HepG2 (cell line): Measurements from ENCODE around the gene KLK11. TPM values are rescaled to one million over a fixed set of nuclear protein-coding genes. Genes with fewer than 3 reads are reported as not detected.

Experiments used
- ATAC-seq: fragments of 200-7000 bp; cut with Tn5 transposase; 3 replicates; pipeline ENCODE4 v1.9.1; 2020; ENCODE audit warnings: mild to moderate bottlenecking, moderate library complexity
- BruUV-seq: library from RNA; stranded (reverse); fragments of 400-500 nt; replicated peaks from 2 replicates; lab custom pipeline; 2021; lab: Mats Ljungman, UMichigan
- CTCF ChIA-PET: fragments of 300-600 bp; formaldehyde crosslinking; extraction: SDS; loops from one replicate; lab custom pipeline; 2021; ENCODE audit warnings: low total read pairs, inconsistent platforms, low intra/inter-chr PET ratio; lab: Yijun Ruan, JAX
- POLR2A ChIA-PET: fragments of 350-600 bp; sonication (Branson Sonifier 250); formaldehyde crosslinking; loops from one replicate; lab custom pipeline; 2020; ENCODE audit warnings: antibody characterized with exemption, inconsistent platforms; lab: Yijun Ruan, JAX
- DNase-seq: peaks from one replicate; pipeline ENCODE4 v3.0.0-alpha.2; 2015; ENCODE audit warnings: low spot score
- FAIRE-seq: peaks from 3 replicates; lab custom pipeline; 2011; peaks lifted over from hg19 to GRCh38; lab: Jason Lieb, UNC
- H2AFZ ChIP-seq: one replicate; pipeline ENCODE4 v1.6.1; 2011; ENCODE audit warnings: low read length, inconsistent platforms
- H3K27ac ChIP-seq: fragments of 300-600 bp; 3 replicates; pipeline ENCODE4 v1.8.0; 2011; ENCODE audit warnings: mixed run types, mild to moderate bottlenecking, mixed read lengths, low read length, inconsistent platforms; ENCODE audit not compliant: insufficient read depth; ENCODE audit errors: extremely low read length
- H3K27me3 ChIP-seq, 2 experiments: fragments of 200-600 bp in 1 of 2; 2 replicates in 1 of 2; 3 replicates in 1 of 2; pipeline versions ENCODE4 v1.6.0 to v1.8.0; 2011; ENCODE audit warnings: low read length in 2 of 2, mild to moderate bottlenecking in 2 of 2, moderate library complexity in 2 of 2, inconsistent platforms in 1 of 2; ENCODE audit not compliant: insufficient read depth in 2 of 2, control insufficient read depth in 1 of 2
- H3K36me3 ChIP-seq, 2 experiments: fragments of 200-600 bp in 1 of 2; replicated peaks in 1 of 2; 2 replicates in 1 of 2; 3 replicates in 1 of 2; pipeline versions ENCODE4 v1.5.1 to v1.8.0; 2011; ENCODE audit warnings: low read length in 2 of 2, inconsistent platforms in 1 of 2; ENCODE audit not compliant: insufficient read depth in 2 of 2, control insufficient read depth in 1 of 2
- H3K4me1 ChIP-seq: 2 replicates; pipeline ENCODE4 v1.5.1; 2012; ENCODE audit warnings: low read length, inconsistent platforms; ENCODE audit not compliant: insufficient read depth
- H3K4me2 ChIP-seq: 2 replicates; pipeline ENCODE4 v1.6.0; 2011; ENCODE audit warnings: low read depth, low read length, inconsistent platforms
- H3K4me3 ChIP-seq, 3 experiments: fragments of 200-600 bp in 1 of 3; sonication (generic), shearing (Covaris generic) in 1 of 3; replicated peaks in 1 of 3; 2 replicates each; pipeline ENCODE4 v1.5.1; 2011 to 2016; ENCODE audit warnings: low read length in 3 of 3, inconsistent platforms in 2 of 3, low read depth in 2 of 3, mild to moderate bottlenecking in 2 of 3, control low read depth in 1 of 3, mixed read lengths in 1 of 3; ENCODE audit not compliant: insufficient read depth in 1 of 3
- H3K79me2 ChIP-seq: one replicate; pipeline ENCODE4 v1.6.1; 2011; ENCODE audit warnings: low read length, inconsistent platforms; ENCODE audit not compliant: insufficient read depth
- H3K9ac ChIP-seq: 2 replicates; pipeline ENCODE4 v1.6.0; 2011; ENCODE audit warnings: mild to moderate bottlenecking, low read depth, low read length, inconsistent platforms; ENCODE audit not compliant: insufficient read depth
- H3K9me3 ChIP-seq: 2 replicates; pipeline ENCODE4 v1.5.1; 2012; ENCODE audit warnings: mild to moderate bottlenecking, low read length
- H4K20me1 ChIP-seq: 2 replicates; pipeline ENCODE4 v1.6.0; 2011; ENCODE audit warnings: inconsistent platforms, mild to moderate bottlenecking, low read length, moderate library complexity; ENCODE audit not compliant: insufficient read depth
- BCL3 ChIP-seq: sonication (generic); formaldehyde crosslinking; IDR thresholded peaks from 2 replicates; pipeline ENCODE4 v1.5.1; 2020; ENCODE audit warnings: mild to moderate bottlenecking, missing genetic modification reagents, moderate library complexity
- EEA1 ChIP-seq: sonication (generic); formaldehyde crosslinking; IDR thresholded peaks from 2 replicates; pipeline ENCODE4 v1.5.1; 2020; ENCODE audit warnings: mild to moderate bottlenecking, missing genetic modification reagents, borderline replicate concordance
- ONECUT2 ChIP-seq: sonication (generic); formaldehyde crosslinking; IDR thresholded peaks from 2 replicates; pipeline ENCODE4 v1.4.0; 2020; ENCODE audit warnings: missing genetic modification reagents
- PAWR ChIP-seq: sonication (generic); formaldehyde crosslinking; IDR thresholded peaks from 2 replicates; pipeline ENCODE4 v1.4.0; 2020; ENCODE audit warnings: missing genetic modification reagents, mild to moderate bottlenecking, borderline replicate concordance
- PRMT3 ChIP-seq: sonication (generic); formaldehyde crosslinking; IDR thresholded peaks from 2 replicates; pipeline ENCODE4 v1.8.1; 2022; ENCODE audit warnings: low read depth, mild to moderate bottlenecking, moderate library complexity, missing genetic modification reagents, borderline replicate concordance
- RARG ChIP-seq: sonication (generic); formaldehyde crosslinking; IDR thresholded peaks from 2 replicates; pipeline ENCODE4 v1.4.0; 2020; ENCODE audit warnings: low read depth, mild to moderate bottlenecking, missing genetic modification reagents
- SALL1 ChIP-seq: sonication (generic); formaldehyde crosslinking; IDR thresholded peaks from 2 replicates; pipeline ENCODE4 v1.8.0; 2022; ENCODE audit warnings: mild to moderate bottlenecking, missing genetic modification reagents
- SMAD9 ChIP-seq: sonication (generic); formaldehyde crosslinking; IDR thresholded peaks from 2 replicates; pipeline ENCODE4 v1.5.1; 2020; ENCODE audit warnings: mild to moderate bottlenecking, missing genetic modification reagents
- ZBTB44 ChIP-seq: sonication (generic); formaldehyde crosslinking; IDR thresholded peaks from 2 replicates; pipeline ENCODE4 v1.4.0; 2020; ENCODE audit warnings: missing genetic modification reagents
- ZNF205 ChIP-seq: IDR thresholded peaks from 2 replicates; pipeline ENCODE4 v1.6.1; 2018; ENCODE audit warnings: missing biosample characterization, missing genetic modification reagents
- ZNF224 ChIP-seq: sonication (generic); formaldehyde crosslinking; IDR thresholded peaks from 2 replicates; pipeline ENCODE4 v1.5.0; 2020; ENCODE audit warnings: mild to moderate bottlenecking, missing genetic modification reagents
- ZNF225 ChIP-seq: sonication (generic); formaldehyde crosslinking; IDR thresholded peaks from 2 replicates; pipeline ENCODE4 v1.4.0; 2020; ENCODE audit warnings: mild to moderate bottlenecking, missing genetic modification reagents
- ZNF337 ChIP-seq: sonication (generic); formaldehyde crosslinking; IDR thresholded peaks from 2 replicates; pipeline ENCODE4 v1.5.1; 2020; ENCODE audit warnings: missing genetic modification reagents, low read depth, mild to moderate bottlenecking, borderline replicate concordance
- ZNF644 ChIP-seq: IDR thresholded peaks from 2 replicates; pipeline ENCODE4 v1.6.1; 2016; ENCODE audit warnings: low read depth
- ZNF772 ChIP-seq: sonication (generic); formaldehyde crosslinking; IDR thresholded peaks from 2 replicates; pipeline ENCODE4 v1.5.0; 2020; ENCODE audit warnings: mild to moderate bottlenecking, missing genetic modification reagents
- WGBS: methylation state at CpG from one replicate; pipeline ENCODE4 v1.1.6; 2017; ENCODE audit warnings: low lambda C conversion rate; 5-methylcytosine and 5-hydroxymethylcytosine counted together
- in situ Hi-C: cut with HindIII; loops from 2 replicates; pipeline ENCODE4 v1.10.0; 2017; ENCODE audit warnings: low pct_unique_long_range_greater_than_20kb; ENCODE audit not compliant: extremely low pct_ligation_motif_present
- intact Hi-C: fragments of 100-400 bp; cut with micrococcal nuclease; formaldehyde crosslinking; loops from one replicate; pipeline ENCODE4 v1.10.0; 2022; ENCODE audit not compliant: unreplicated experiment
- polyA plus RNA-seq, 8 experiments: library from polyadenylated mRNA; depleted of rRNA in 3 of 8; stranded (reverse) in 7 of 8; unstranded in 1 of 8; fragments of >200 nt; fragmentation: Illumina TruSeq in 4 of 8; extraction: Trizol in 4 of 8; gene quantifications; 2 replicates each; pipeline versions ENCODE4 v1.2.1 to v1.2.3, GENCODE V29; 2011 to 2016; ENCODE audit warnings: low read depth in 4 of 8, missing spikeins in 1 of 8, mixed read lengths in 1 of 8; ENCODE audit not compliant: insufficient read depth in 1 of 8
- total RNA-seq, 5 experiments: library from RNA; depleted of rRNA; stranded (reverse); fragments of >200 nt; fragmentation: Illumina TruSeq; extraction: Trizol; gene quantifications; 2 replicates each; pipeline ENCODE4 v1.2.3, GENCODE V29; 2016; ENCODE audit warnings: low read depth in 1 of 5

KLK11 gene
- total and polyA plus RNA-seq, 2 of the 13 experiments (the other 11 are each of a cell fraction or from before 2014, with no cell fraction given) = not detected

- TF ChIP-seq ZBTB44 (CRISPR knock-in tag) (no peak), ZNF337 (CRISPR knock-in tag) (no peak), SALL1 (CRISPR knock-in tag) (no peak), ZNF644 (CRISPR knock-in tag) (no peak), EEA1 (CRISPR knock-in tag) (no peak)
Measured at GRCh38 chr19:51029718-51030117, 3.3 kb upstream of the KLK11 start (continued).

- in situ Hi-C loops = no loop called here
- Histone ChIP-seq H3K9me3 (no peaks in the 10 kb centered on the region), H3K27me3 (peaks cover 12 to 42% of the 10 kb centered on the region in 2 experiments; a peak in 4 of 5 replicates), H2AFZ (no peak overlapping the region), H3K9ac (no peak overlapping the region), H3K4me2 (no peak overlapping the region)
- BruUV-seq = no TSS peak
- WGBS = 0% methylated on average over 5 of the region's 5 CpGs
- no peak for FAIRE-seq
- POLR2A ChIA-PET = no interaction called here
- TF ChIP-seq ZNF225 (no peak), PAWR (no peak), PRMT3 (CRISPR knock-in tag) (no peak), ZNF772 (CRISPR knock-in tag) (no peak), RARG (no peak), SMAD9 (CRISPR knock-in tag) (no peak), ZNF205 (CRISPR knock-in tag) (no peak), BCL3 (CRISPR knock-in tag) (no peak), ZNF224 (CRISPR knock-in tag) (no peak), ONECUT2 (CRISPR knock-in tag) (no peak)
- TF ChIP-seq, all 625 proteins: peak for 0
- Histone ChIP-seq H3K4me3 (no peak overlapping the region), H3K79me2 (no peaks in the 10 kb centered on the region), H3K36me3 (no peaks in the 10 kb centered on the region), H4K20me1 (no peaks in the 10 kb centered on the region), H3K27ac (no peak overlapping the region), H3K4me1 (no peaks in the 10 kb centered on the region)
- DNase-seq = no peak
- intact Hi-C loops = no loop called here
- ATAC-seq = no peak
- CTCF ChIA-PET = no interaction called here
Measured at GRCh38 chr19:51027873-51028272, 1.5 kb upstream of the KLK11 start.
